Esophagus squamous epithelium (tissue), 5 donors: ENCODE data around the gene TBP. TPM values are rescaled to one million over a fixed set of nuclear protein-coding genes. Genes with fewer than 3 reads are reported as not detected.

Source experiments
- DNase-seq: peaks from one replicate; lab custom pipeline; 2025; lab: John Stamatoyannopoulos, UW
- H3K27ac ChIP-seq, 4 donors: fragments of 200-600 bp; sonication (generic); one replicate each; pipeline ENCODE4 v1.5.1; 2016 to 2019; ENCODE audit warnings: mild to moderate bottlenecking in 1 of 4
- H3K27me3 ChIP-seq, 4 donors: fragments of 200-600 bp; sonication (generic); 1 replicate in 3 of 4; 2 replicates in 1 of 4; pipeline versions ENCODE4 v1.5.1 to v1.6.0; 2017 to 2021; ENCODE audit warnings: antibody characterized with exemption in 1 of 4
- H3K36me3 ChIP-seq, 3 donors: fragments of 200-600 bp; sonication (generic); one replicate each; pipeline ENCODE4 v1.5.1; 2016 to 2019
- H3K4me1 ChIP-seq, 3 donors: fragments of 200-600 bp; sonication (generic); one replicate each; pipeline ENCODE4 v1.5.1; 2017 to 2019
- H3K4me3 ChIP-seq, 4 donors: fragments of 200-600 bp; sonication (generic); 1 replicate in 3 of 4; 2 replicates in 1 of 4; pipeline ENCODE4 v1.5.1; 2016 to 2019; ENCODE audit warnings: mild to moderate bottlenecking in 2 of 4, moderate library complexity in 1 of 4
- H3K9me3 ChIP-seq, 3 donors: fragments of 200-600 bp; sonication (generic); one replicate each; pipeline ENCODE4 v1.5.1; 2016 to 2019
- CTCF ChIP-seq, 6 experiments: fragments of 450-650 bp in 4 of 6; fragments of 200-600 bp in 2 of 6; sonication (generic) in 2 of 6; IDR thresholded peaks; one replicate each; pipeline ENCODE4 v1.5.1; 2016 to 2019; ENCODE audit warnings: antibody characterized with exemption in 6 of 6, mild to moderate bottlenecking in 4 of 6, moderate library complexity in 4 of 6
- POLR2A ChIP-seq, 4 donors: fragments of 450-650 bp; IDR thresholded peaks; one replicate each; pipeline ENCODE4 v1.6.1; 2017; ENCODE audit warnings: antibody characterized with exemption in 4 of 4, mild to moderate bottlenecking in 4 of 4, moderate library complexity in 3 of 4
- WGBS, 2 donors: methylation state at CpG; one replicate each; pipeline ENCODE4 v1.1.5; 2018; 5-methylcytosine and 5-hydroxymethylcytosine counted together
- intact Hi-C: fragments of 100-400 bp; cut with DNase I; formaldehyde crosslinking; loops from one replicate; pipeline ENCODE4 v1.15.0; 2022
- total RNA-seq, 4 donors: library from RNA; depleted of rRNA; stranded (reverse); fragments of >200 nt; gene quantifications; one replicate each; pipeline ENCODE4 v1.1.0, GENCODE V29; 2016
- donor health status: DM: yes; HTN: yes; CAD: no.

Gene TBP
- total RNA-seq, 4 donors from 2014 or later: 10.6 to 20.0 (median 15.0) TPM

DNA sequence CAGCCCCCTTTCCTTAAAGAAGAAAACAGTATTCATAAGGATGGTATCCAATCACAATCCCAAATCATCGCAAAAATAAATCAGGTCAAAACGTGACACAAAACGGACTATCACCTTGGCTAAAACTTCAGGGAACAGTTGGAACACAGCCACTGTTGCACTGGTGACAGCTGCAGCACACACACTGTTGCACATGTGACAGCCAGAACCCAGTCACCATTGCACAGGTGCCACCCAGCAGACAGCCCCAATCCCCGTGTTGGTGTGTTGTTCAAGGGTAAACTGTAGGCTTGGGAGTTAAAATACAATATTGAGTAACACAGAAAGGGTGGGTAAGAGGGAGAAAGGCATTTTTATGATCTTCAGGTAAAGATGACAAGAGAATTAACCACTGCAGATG lies 16.8 kb upstream of the TBP start:
- H3K4me3 ChIP-seq: no peak overlapping the region
- peaks cover 28 to 100% (median 46%) of the 10 kb centered on the region in 3 donors for H3K36me3 ChIP-seq
- no peak overlapping the region for H3K27ac ChIP-seq
- no peak for TF ChIP-seq CTCF (IDR thresholded peaks at IDR 0.05)
- no peak for TF ChIP-seq POLR2A (IDR thresholded peaks at IDR 0.05)
- no peaks in the 10 kb centered on the region for H3K27me3 ChIP-seq
- 70 to 80% methylated on average over 3 to 4 of the region's 4 CpGs for WGBS, 2 donors
- intact Hi-C loops: no loop called here
- no peak for DNase-seq
- H3K9me3 ChIP-seq: no peaks in the 10 kb centered on the region
- no peaks in the 10 kb centered on the region for H3K4me1 ChIP-seq

DNA sequence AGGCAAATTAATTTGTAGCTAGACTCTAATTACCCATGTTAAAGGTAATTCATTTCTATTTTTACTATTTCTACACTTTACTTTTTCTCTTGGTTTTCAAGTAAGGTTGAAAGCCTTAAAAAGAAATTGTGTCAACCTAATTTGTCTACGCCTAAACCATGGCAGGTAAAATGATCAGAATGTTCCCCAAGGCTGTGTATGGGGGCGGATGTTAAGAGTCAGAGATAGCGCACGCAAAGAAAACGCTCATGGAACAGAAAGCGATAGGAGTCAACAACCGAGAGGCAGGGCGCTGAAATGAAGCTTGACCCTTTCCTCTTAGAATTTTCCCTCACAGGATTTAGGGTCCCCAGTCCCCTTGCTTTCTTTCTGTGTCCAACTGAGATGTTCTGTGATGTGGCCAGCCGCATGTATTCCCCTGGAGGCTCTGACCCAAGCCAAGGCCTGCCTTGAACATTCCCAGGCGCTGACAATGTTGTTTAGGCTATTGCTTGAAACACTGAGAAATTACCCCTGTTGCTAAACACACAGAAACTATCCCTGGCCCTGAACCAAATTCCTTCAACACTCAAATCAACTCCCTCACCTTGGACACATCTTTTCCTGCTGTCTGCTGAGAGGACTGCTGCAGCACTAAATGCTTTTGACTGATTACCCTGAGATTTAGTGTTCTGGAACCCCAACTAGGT lies 12.0 kb upstream of the TBP start:
- Histone ChIP-seq H3K4me1 (no peaks in the 10 kb centered on the region), H3K9me3 (no peaks in the 10 kb centered on the region), H3K27ac (no peak overlapping the region), H3K36me3 (peaks cover 25 to 100% (median 34%) of the 10 kb centered on the region in 3 donors), H3K27me3 (no peaks in the 10 kb centered on the region), H3K4me3 (no peak overlapping the region)
- intact Hi-C loops: no loop called here
- no peak for DNase-seq
- TF ChIP-seq CTCF (IDR thresholded peaks at IDR 0.05): no peak
- TF ChIP-seq POLR2A (IDR thresholded peaks at IDR 0.05): no peak
- 84 to 93% methylated on average over 10 of the region's 10 CpGs for WGBS, 2 donors

GRCh38 chr6:170545405-170545804 lies 8.8 kb upstream of the TBP start:
- Histone ChIP-seq H3K27me3 (no peaks in the 10 kb centered on the region), H3K27ac (no peak overlapping the region), H3K36me3 (peaks cover 8 to 100% (median 25%) of the 10 kb centered on the region in 3 donors), H3K9me3 (no peaks in the 10 kb centered on the region), H3K4me1 (peaks cover 0 to 24% (median 12%) of the 10 kb centered on the region in 3 donors), H3K4me3 (no peak overlapping the region)
- DNase-seq: no peak
- 10 to 33% methylated on average over 2 of the region's 2 CpGs for WGBS, 2 donors
- intact Hi-C loops: no loop called here
- TF ChIP-seq CTCF (IDR thresholded peaks at IDR 0.05): no peak
- no peak for TF ChIP-seq POLR2A (IDR thresholded peaks at IDR 0.05)

DNA sequence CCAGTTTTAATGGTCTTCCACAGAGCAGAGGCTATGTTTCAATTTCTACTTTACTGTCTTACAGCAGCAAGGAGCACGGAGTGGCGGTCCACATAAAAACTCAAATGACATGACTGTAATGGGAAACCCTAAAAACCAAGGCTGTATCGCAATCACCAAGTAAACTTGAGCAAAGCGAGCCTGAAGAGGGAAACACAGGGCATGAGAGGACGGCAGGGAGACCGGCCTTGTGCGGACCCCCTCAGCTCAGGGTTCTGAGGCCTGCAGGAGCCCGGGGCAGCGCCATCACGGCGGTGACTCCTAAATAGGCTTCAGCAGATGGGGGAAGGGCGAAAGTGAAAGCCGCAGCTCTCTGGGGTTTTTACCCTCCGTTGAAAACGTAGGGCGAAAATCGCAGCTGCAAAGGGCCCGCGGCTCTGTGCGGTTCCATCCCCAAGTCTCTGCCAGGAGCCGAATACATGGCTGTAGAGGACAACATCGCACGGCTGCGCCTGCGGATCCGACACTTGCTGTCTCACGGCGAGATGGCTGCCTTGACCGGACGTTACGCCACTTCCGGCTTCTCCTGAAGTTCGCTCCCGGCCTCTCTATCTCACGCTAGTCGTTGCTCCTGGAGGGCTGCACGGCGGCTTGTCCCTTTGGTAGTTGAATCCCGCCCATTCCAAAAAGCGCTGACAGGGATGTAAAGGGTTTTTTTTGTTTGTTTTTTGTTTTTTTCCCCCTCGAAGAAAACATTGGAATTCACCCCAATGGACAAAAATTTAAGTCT lies 1.2 kb upstream of the TBP start, which contains the start of gene PSMB1:
PSMB1 (minus strand) TSS at position 543 of the 769 bp plus-strand sequence; CDS start at position 478, 65 bp downstream.
- TF ChIP-seq POLR2A (IDR thresholded peaks at IDR 0.05) (peak in 3 of 4 donors; percentile 75 to 95 (median 82)), CTCF (IDR thresholded peaks at IDR 0.05) (peak in 2 of 6 experiments; percentile 3 to 7)
- 0 to 1% methylated on average over 32 to 36 of the region's 41 CpGs for WGBS, 2 donors
- Histone ChIP-seq H3K4me1 (peaks cover 22 to 64% (median 38%) of the 10 kb centered on the region in 3 donors), H3K9me3 (no peaks in the 10 kb centered on the region), H3K4me3 (peak within 1 kb of the TSS; percentile 73 to 93 (median 90)), H3K27me3 (no peaks in the 10 kb centered on the region), H3K36me3 (peaks cover 0 to 36% (median 0%) of the 10 kb centered on the region in 3 donors), H3K27ac (peak within 1 kb of the TSS; percentile 96 to 97 (median 97))
- DNase-seq: peak; percentile 69
- intact Hi-C loops: no loop called here
